ENCODE measurements around the gene NGEF. TPM values are rescaled to one million over a fixed set of nuclear protein-coding genes. Genes with fewer than 3 reads are reported as not detected.

The NGEF gene
- total and polyA plus RNA-seq, 8 donors = 0.26 to 3.6 (median 1.4) TPM

- ATAC-seq = no peak
- H3K27ac ChIP-seq = no peak overlapping the region
- H3K9me3 ChIP-seq = no peaks in the 10 kb centered on the region
- TF ChIP-seq, protein P1, sequence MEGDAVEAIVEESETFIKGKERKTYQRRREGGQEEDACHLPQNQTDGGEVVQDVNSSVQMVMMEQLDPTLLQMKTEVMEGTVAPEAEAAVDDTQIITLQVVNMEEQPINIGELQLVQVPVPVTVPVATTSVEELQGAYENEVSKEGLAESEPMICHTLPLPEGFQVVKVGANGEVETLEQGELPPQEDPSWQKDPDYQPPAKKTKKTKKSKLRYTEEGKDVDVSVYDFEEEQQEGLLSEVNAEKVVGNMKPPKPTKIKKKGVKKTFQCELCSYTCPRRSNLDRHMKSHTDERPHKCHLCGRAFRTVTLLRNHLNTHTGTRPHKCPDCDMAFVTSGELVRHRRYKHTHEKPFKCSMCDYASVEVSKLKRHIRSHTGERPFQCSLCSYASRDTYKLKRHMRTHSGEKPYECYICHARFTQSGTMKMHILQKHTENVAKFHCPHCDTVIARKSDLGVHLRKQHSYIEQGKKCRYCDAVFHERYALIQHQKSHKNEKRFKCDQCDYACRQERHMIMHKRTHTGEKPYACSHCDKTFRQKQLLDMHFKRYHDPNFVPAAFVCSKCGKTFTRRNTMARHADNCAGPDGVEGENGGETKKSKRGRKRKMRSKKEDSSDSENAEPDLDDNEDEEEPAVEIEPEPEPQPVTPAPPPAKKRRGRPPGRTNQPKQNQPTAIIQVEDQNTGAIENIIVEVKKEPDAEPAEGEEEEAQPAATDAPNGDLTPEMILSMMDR (IDR thresholded peaks at IDR 0.05) = no peak
- intact Hi-C loops (cut with DNase I) = no loop called here
- H3K4me3 ChIP-seq = no peak overlapping the region
- DNase-seq = no peak
- H3K36me3 ChIP-seq = peaks cover 0 to 82% of the 10 kb centered on the region in 2 donors
- no peaks in the 10 kb centered on the region for H3K4me1 ChIP-seq
- no peaks in the 10 kb centered on the region for H3K27me3 ChIP-seq
Measured at GRCh38 chr2:232831496-232831895, 181.6 kb downstream of the NGEF start.

- peaks cover 0 to 79% of the 10 kb centered on the region in 2 donors for H3K36me3 ChIP-seq
- no peaks in the 10 kb centered on the region for H3K4me1 ChIP-seq
- TF ChIP-seq, protein P1 (IDR thresholded peaks at IDR 0.05) = no peak
- no peak overlapping the region for H3K4me3 ChIP-seq
- no peak overlapping the region for H3K27ac ChIP-seq
- no peaks in the 10 kb centered on the region for H3K9me3 ChIP-seq
- H3K27me3 ChIP-seq = no peaks in the 10 kb centered on the region
- DNase-seq = no peak
- ATAC-seq = no peak
- intact Hi-C loops (cut with DNase I) = no loop called here
Measured at GRCh38 chr2:232829988-232830387, 183.1 kb downstream of the NGEF start.

Other genes with a start within 250 kb of the NGEF start
- not detected for gene KCNJ13, start 236.7 kb downstream of the NGEF start, total RNA-seq
- 10 to 100 TPM in 2 of 6 donors, 1 to 10 TPM in 4; 5.3 to 12.0 (median 6.2) TPM for gene KCNJ13, start 236.7 kb downstream of the NGEF start, polyA plus RNA-seq (ENCODE audit: insufficient read length in 6 of 6)
- gene SNORC, start 143.0 kb downstream of the NGEF start, total RNA-seq = 1 to 10 TPM; 2.2 to 3.6 TPM
- gene SNORC, start 143.0 kb downstream of the NGEF start, polyA plus RNA-seq (ENCODE audit: insufficient read length in 6 of 6) = 1 to 10 TPM in 4 of 6 donors, under 1 TPM in 2; 0.53 to 2.7 (median 1.5) TPM
- not detected for gene NEU2, start 19.4 kb upstream of the NGEF start, total RNA-seq
- not detected for gene NEU2, start 19.4 kb upstream of the NGEF start, polyA plus RNA-seq (ENCODE audit: insufficient read length in 6 of 6)
- 10 to 100 TPM; 15.3 to 40.5 TPM for gene INPP5D, start 47.1 kb upstream of the NGEF start, total RNA-seq
- 10 to 100 TPM; 10.8 to 15.5 (median 14.4) TPM for gene INPP5D, start 47.1 kb upstream of the NGEF start, polyA plus RNA-seq (ENCODE audit: insufficient read length in 6 of 6)
- gene ATG16L1, start 238.4 kb upstream of the NGEF start, total RNA-seq = 10 to 100 TPM; 25.0 to 29.4 TPM
- 10 to 100 TPM; 21.1 to 24.5 (median 23.0) TPM for gene ATG16L1, start 238.4 kb upstream of the NGEF start, polyA plus RNA-seq (ENCODE audit: insufficient read length in 6 of 6)

Measured in left lung (tissue), 10 donors.